ENCODE data around the gene NEK10. TPM values are rescaled to one million over a fixed set of nuclear protein-coding genes. Genes with fewer than 3 reads are reported as not detected.

The NEK10 gene
- total RNA-seq, 1 experiment from 2014 or later = 5.7 TPM

DNA sequence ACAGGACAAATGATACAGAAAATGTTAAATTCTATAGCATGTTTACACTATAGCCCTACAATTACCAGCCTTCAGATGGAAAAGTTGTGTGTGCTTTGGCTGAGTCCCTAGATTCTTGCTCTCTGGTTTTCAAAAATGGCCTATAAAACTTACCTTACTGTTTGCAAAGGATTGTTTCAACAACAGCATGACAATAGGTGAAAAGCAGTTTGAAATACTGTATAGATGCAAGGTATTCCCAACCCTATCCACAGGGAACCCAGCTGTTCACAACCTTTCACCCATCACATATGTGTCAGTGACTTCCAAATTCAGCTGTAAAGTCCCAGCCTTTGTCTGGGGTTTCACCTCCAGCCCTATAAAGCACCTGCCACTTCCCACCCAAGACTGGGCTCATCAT is 97.3 kb downstream of the NEK10 start:
- Histone ChIP-seq H3K4me1 (ENCODE audit: control insufficient read depth, insufficient read depth, low read length) (no peaks in the 10 kb centered on the region), H3K36me3 (ENCODE audit: control insufficient read depth, insufficient read depth, low read length) (no peaks in the 10 kb centered on the region), H3K27ac (ENCODE audit: low read length) (no peak overlapping the region), H3K4me3 (ENCODE audit: low read depth in 2 of 2, low read length in 2 of 2) (no peak overlapping the region), H3K9me3 (ENCODE audit: control insufficient read depth, insufficient read depth, low read depth, low read length) (no peaks in the 10 kb centered on the region), H3K27me3 (ENCODE audit: control insufficient read depth, insufficient read depth, low read length) (no peaks in the 10 kb centered on the region)
- POLR2A ChIA-PET = no interaction called here
- in situ Hi-C loops (cut with HindIII; ENCODE audit: low pct_unique_long_range_greater_than_20kb, low sequenced_read_pairs) (no loop called here), intact Hi-C loops (cut with micrococcal nuclease; ENCODE audit: unreplicated experiment) (no loop called here)
- CTCF ChIA-PET = no interaction called here
- no peak for ATAC-seq
- no peak for DNase-seq (ENCODE audit: low read depth, low spot score)
- TF ChIP-seq, protein P1, sequence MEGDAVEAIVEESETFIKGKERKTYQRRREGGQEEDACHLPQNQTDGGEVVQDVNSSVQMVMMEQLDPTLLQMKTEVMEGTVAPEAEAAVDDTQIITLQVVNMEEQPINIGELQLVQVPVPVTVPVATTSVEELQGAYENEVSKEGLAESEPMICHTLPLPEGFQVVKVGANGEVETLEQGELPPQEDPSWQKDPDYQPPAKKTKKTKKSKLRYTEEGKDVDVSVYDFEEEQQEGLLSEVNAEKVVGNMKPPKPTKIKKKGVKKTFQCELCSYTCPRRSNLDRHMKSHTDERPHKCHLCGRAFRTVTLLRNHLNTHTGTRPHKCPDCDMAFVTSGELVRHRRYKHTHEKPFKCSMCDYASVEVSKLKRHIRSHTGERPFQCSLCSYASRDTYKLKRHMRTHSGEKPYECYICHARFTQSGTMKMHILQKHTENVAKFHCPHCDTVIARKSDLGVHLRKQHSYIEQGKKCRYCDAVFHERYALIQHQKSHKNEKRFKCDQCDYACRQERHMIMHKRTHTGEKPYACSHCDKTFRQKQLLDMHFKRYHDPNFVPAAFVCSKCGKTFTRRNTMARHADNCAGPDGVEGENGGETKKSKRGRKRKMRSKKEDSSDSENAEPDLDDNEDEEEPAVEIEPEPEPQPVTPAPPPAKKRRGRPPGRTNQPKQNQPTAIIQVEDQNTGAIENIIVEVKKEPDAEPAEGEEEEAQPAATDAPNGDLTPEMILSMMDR (IDR thresholded peaks at IDR 0.05) = no peak
- no peak for TF ChIP-seq TCF7L2 (IDR thresholded peaks at IDR 0.05; ENCODE audit: low read depth, low read length)
- TF ChIP-seq POLR2AphosphoS5 (IDR thresholded peaks at IDR 0.05; ENCODE audit: low read depth, low read length) = no peak
- TF ChIP-seq SIN3A (IDR thresholded peaks at IDR 0.05; ENCODE audit: borderline replicate concordance, insufficient read depth, low read depth, low read length) = no peak
- TF ChIP-seq, protein P2, sequence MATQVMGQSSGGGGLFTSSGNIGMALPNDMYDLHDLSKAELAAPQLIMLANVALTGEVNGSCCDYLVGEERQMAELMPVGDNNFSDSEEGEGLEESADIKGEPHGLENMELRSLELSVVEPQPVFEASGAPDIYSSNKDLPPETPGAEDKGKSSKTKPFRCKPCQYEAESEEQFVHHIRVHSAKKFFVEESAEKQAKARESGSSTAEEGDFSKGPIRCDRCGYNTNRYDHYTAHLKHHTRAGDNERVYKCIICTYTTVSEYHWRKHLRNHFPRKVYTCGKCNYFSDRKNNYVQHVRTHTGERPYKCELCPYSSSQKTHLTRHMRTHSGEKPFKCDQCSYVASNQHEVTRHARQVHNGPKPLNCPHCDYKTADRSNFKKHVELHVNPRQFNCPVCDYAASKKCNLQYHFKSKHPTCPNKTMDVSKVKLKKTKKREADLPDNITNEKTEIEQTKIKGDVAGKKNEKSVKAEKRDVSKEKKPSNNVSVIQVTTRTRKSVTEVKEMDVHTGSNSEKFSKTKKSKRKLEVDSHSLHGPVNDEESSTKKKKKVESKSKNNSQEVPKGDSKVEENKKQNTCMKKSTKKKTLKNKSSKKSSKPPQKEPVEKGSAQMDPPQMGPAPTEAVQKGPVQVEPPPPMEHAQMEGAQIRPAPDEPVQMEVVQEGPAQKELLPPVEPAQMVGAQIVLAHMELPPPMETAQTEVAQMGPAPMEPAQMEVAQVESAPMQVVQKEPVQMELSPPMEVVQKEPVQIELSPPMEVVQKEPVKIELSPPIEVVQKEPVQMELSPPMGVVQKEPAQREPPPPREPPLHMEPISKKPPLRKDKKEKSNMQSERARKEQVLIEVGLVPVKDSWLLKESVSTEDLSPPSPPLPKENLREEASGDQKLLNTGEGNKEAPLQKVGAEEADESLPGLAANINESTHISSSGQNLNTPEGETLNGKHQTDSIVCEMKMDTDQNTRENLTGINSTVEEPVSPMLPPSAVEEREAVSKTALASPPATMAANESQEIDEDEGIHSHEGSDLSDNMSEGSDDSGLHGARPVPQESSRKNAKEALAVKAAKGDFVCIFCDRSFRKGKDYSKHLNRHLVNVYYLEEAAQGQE (IDR thresholded peaks at IDR 0.05; ENCODE audit: insufficient read depth in 1 of 2, low read depth in 2 of 2, low read length in 1 of 2) = no peak
- BruUV-seq (replicated peaks) = no TSS peak

DNA sequence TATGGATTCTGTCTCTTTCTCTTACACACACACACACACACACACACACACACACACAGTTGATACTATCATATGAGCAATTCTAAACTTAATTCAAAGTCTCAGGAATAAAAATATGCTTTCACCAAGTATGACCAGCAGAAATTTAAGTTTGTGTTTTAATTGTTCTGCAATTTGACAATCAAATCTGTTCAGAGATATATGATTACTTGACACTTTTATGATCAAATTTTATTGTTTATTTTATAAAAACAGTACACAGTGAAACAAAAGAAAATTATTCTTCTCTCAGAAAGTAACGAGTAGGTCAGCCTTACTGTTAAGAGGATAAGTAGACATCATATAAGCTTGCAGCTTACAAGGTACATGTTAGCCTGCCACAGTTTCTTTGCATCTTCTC is 114.3 kb downstream of the NEK10 start:
- Histone ChIP-seq H3K36me3 (ENCODE audit: control insufficient read depth, insufficient read depth, low read length) (no peaks in the 10 kb centered on the region), H3K4me3 (ENCODE audit: low read depth in 2 of 2, low read length in 2 of 2) (no peak overlapping the region), H3K27me3 (ENCODE audit: control insufficient read depth, insufficient read depth, low read length) (no peaks in the 10 kb centered on the region), H3K27ac (ENCODE audit: low read length) (no peak overlapping the region), H3K4me1 (ENCODE audit: control insufficient read depth, insufficient read depth, low read length) (no peaks in the 10 kb centered on the region), H3K9me3 (ENCODE audit: control insufficient read depth, insufficient read depth, low read depth, low read length) (no peaks in the 10 kb centered on the region)
- intact Hi-C loops (cut with micrococcal nuclease; ENCODE audit: unreplicated experiment) = no loop called here
- TF ChIP-seq, protein P1 (IDR thresholded peaks at IDR 0.05) = no peak
- TF ChIP-seq SIN3A (IDR thresholded peaks at IDR 0.05; ENCODE audit: borderline replicate concordance, insufficient read depth, low read depth, low read length) = no peak
- no peak for TF ChIP-seq TCF7L2 (IDR thresholded peaks at IDR 0.05; ENCODE audit: low read depth, low read length)
- no peak for TF ChIP-seq POLR2AphosphoS5 (IDR thresholded peaks at IDR 0.05; ENCODE audit: low read depth, low read length)
- TF ChIP-seq, protein P2 (IDR thresholded peaks at IDR 0.05; ENCODE audit: insufficient read depth in 1 of 2, low read depth in 2 of 2, low read length in 1 of 2) = no peak
- ATAC-seq = no peak
- POLR2A ChIA-PET = no interaction called here
- no TSS peak for BruUV-seq (replicated peaks)
- DNase-seq (ENCODE audit: low read depth, low spot score) = no peak
- CTCF ChIA-PET = interaction anchor here (2.8 kb wide), 1 partner anchor 121 kb away, joined by 11 read pairs; no protein-coding TSS in a partner anchor
- in situ Hi-C loops (cut with HindIII; ENCODE audit: low pct_unique_long_range_greater_than_20kb, low sequenced_read_pairs) = no loop called here

Data from Panc1 (cell line).